ENCODE results near the gene DGCR2. TPM values are rescaled to one million over a fixed set of nuclear protein-coding genes. Genes with fewer than 3 reads are reported as not detected.

Gene DGCR2
- total and polyA plus RNA-seq, 2 of the 8 experiments (the other 6 are each of a cell fraction or from before 2014, with no cell fraction given): 42.3 to 62.2 TPM

DNA sequence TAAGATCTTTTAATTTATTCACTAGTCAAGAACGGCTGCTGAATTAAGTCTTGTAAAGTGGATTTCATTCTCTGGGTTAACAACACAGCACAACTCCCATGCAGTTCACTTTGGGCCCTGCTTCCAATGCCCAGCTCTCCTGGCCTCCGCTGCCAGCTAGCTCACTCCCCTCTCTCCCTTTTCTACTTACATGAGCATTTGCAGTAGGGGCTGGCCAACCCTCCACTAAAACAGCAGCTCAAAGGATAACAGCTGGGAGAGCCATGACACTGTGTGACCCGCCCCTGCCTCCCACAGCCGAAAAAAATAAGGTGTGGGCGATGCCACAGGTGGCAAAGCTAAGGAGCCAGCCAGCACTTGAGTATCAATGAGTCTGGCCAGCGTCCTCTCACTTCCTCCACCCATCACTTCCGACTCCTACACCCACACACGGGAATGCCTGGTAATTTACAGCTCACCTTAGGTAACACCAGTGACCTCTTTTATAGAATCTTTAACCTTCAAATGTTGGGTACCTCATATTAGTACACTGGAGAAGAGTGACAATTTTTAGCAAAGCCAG, 56.8 kb downstream of the DGCR2 start:
- Histone ChIP-seq H3K36me3 (ENCODE audit: control insufficient read depth in 2 of 4, insufficient read depth in 4 of 4, low read length in 3 of 4) (peaks cover 2 to 37% (median 23%) of the 10 kb centered on the region in 4 experiments; a peak in 7 of 8 replicates), H4K91ac (replicated peaks; ENCODE audit: insufficient read length, low read length) (no peak overlapping the region), H3K56ac (replicated peaks; ENCODE audit: insufficient read length, low read depth, low read length) (no peak overlapping the region), H2AFZ (ENCODE audit: low read length) (no peak overlapping the region), H2BK15ac (ENCODE audit: low read length) (no peak overlapping the region), H2AK5ac (ENCODE audit: low read depth, low read length) (no peak overlapping the region), H3K27me3 (replicated peaks in 1 of 4; ENCODE audit: control insufficient read depth in 3 of 4, extremely low read depth in 1 of 4, insufficient read depth in 3 of 4, low read length in 3 of 4) (no peaks in the 10 kb centered on the region), H3K79me1 (ENCODE audit: low read depth, low read length) (peaks cover 10% of the 10 kb centered on the region), H2BK20ac (ENCODE audit: low read length) (no peak overlapping the region), H3K4me3 (ENCODE audit: extremely low read depth in 1 of 4, insufficient read depth in 2 of 4, low read depth in 3 of 4, low read length in 4 of 4) (no peak overlapping the region), H3K14ac (ENCODE audit: insufficient read length) (no peak overlapping the region), H4K5ac (ENCODE audit: insufficient read length, low read depth, low read length) (no peak overlapping the region), H2BK5ac (ENCODE audit: low read depth, low read length) (no peak overlapping the region), H2BK120ac (replicated peaks; ENCODE audit: low read depth, low read length) (no peak overlapping the region), H4K8ac (ENCODE audit: extremely low read depth, insufficient read depth, low read length) (no peak overlapping the region), H3K23ac (ENCODE audit: insufficient read length) (no peak overlapping the region), H3K9ac (replicated peaks in 1 of 4; ENCODE audit: extremely low read depth in 1 of 4, low read depth in 3 of 4, low read length in 3 of 4) (no peak overlapping the region), H3K18ac (ENCODE audit: extremely low read depth, low read length) (no peak overlapping the region), H3K27ac (ENCODE audit: low read depth, low read length) (no peak overlapping the region), H3K4me1 (replicated peaks in 1 of 4; ENCODE audit: control insufficient read depth in 3 of 4, insufficient read depth in 4 of 4, low read length in 3 of 4) (no peaks in the 10 kb centered on the region), H4K20me1 (replicated peaks in 1 of 2; ENCODE audit: control insufficient read depth in 1 of 2, insufficient read depth in 2 of 2, low read length in 2 of 2) (peaks cover 3 to 18% of the 10 kb centered on the region in 2 experiments), H2BK12ac (ENCODE audit: low read depth, low read length) (no peak overlapping the region), H3K79me2 (ENCODE audit: control insufficient read depth in 1 of 2, insufficient read depth in 2 of 2, low read length in 2 of 2) (no peaks in the 10 kb centered on the region), H3K23me2 (ENCODE audit: low read depth, low read length) (no peaks in the 10 kb centered on the region), H3K4me2 (ENCODE audit: insufficient read depth in 1 of 2, low read depth in 2 of 2, low read length in 2 of 2) (no peak overlapping the region), H3K4ac (replicated peaks; ENCODE audit: insufficient read length, low read depth, low read length) (no peak overlapping the region), H3K9me3 (ENCODE audit: insufficient read depth in 2 of 2, low read depth in 1 of 2, low read length in 1 of 2) (no peaks in the 10 kb centered on the region)
- POLR2A ChIA-PET (ENCODE audit: partially characterized antibody): interaction anchor here (1.1 to 1.2 kb wide), 2 partner anchors 8 to 22 kb away, joined by 3 to 4 read pairs; no protein-coding TSS in a partner anchor
- FAIRE-seq (no peak), DNase-seq (ENCODE audit: low read depth in 1 of 2, low spot score in 2 of 2) (no peak)
- 85% methylated on average over 8 of the region's 8 CpGs; no CpG with 5 or more reads in 1 of the 2 experiments for WGBS, 2 experiments (ENCODE audit: extremely low coverage in 1 of 2, insufficient coverage in 1 of 2, insufficient read length in 1 of 2, insufficient replicate concordance in 2 of 2, low coverage in 1 of 2, low lambda C conversion rate in 2 of 2, missing lambda C conversion rate in 1 of 2)
- CTCF ChIA-PET (ENCODE audit: partially characterized antibody): interaction anchor here (0.7 to 5.3 kb wide), 7 partner anchors 8 to 110 kb away, joined by 3 to 47 read pairs (median 3); no protein-coding TSS in a partner anchor
- TF ChIP-seq EP300 (IDR thresholded peaks at IDR 0.05; ENCODE audit: borderline replicate concordance in 1 of 2, low read depth in 2 of 2, low read length in 2 of 2) (no peak), CBX5 (IDR thresholded peaks at IDR 0.05; ENCODE audit: low read depth, low read length) (no peak), SP1 (IDR thresholded peaks at IDR 0.05; ENCODE audit: low read depth, low read length) (no peak), KDM5A (IDR thresholded peaks at IDR 0.05; ENCODE audit: low read length) (no peak), TEAD4 (IDR thresholded peaks at IDR 0.05; ENCODE audit: low read depth, low read length) (no peak), HDAC2 (IDR thresholded peaks at IDR 0.05; ENCODE audit: borderline replicate concordance in 1 of 2, low read depth in 2 of 2, low read length in 2 of 2) (no peak), TAF7 (optimal IDR thresholded peaks at IDR 0.05; ENCODE audit: borderline replicate concordance, low read depth, low read length) (no peak), RNF2 (IDR thresholded peaks at IDR 0.05; ENCODE audit: borderline replicate concordance, low read depth, low read length, missing control alignments, poor library complexity, severe bottlenecking) (no peak), SRF (IDR thresholded peaks at IDR 0.05; ENCODE audit: low read depth, low read length) (no peak), GTF2F1 (IDR thresholded peaks at IDR 0.05; ENCODE audit: borderline replicate concordance, low read depth, low read length) (no peak), JUN (IDR thresholded peaks at IDR 0.05; ENCODE audit: low read depth, low read length) (no peak), SIX5 (IDR thresholded peaks at IDR 0.05; ENCODE audit: low read depth, low read length) (no peak), JUND (IDR thresholded peaks at IDR 0.05; ENCODE audit: low read length) (no peak)

All from H1 (cell line).